BE2C (cell line): ENCODE measurements around the gene PLCH2.

Experiments
- DNase-seq: peaks from one replicate; pipeline ENCODE4 v3.0.0-alpha.2; 2020
- H3K27me3 ChIP-seq: fragments of 250-450 bp; sonication (Bioruptor Pico); 2 replicates; pipeline ENCODE4 v1.5.1; 2020; ENCODE audit warnings: mild to moderate bottlenecking
- H3K36me3 ChIP-seq: fragments of 250-450 bp; sonication (Bioruptor Pico); 2 replicates; pipeline ENCODE4 v1.5.1; 2020; ENCODE audit warnings: mild to moderate bottlenecking
- H3K4me1 ChIP-seq: fragments of 250-450 bp; sonication (Bioruptor Pico); 2 replicates; pipeline ENCODE4 v1.5.1; 2020
- H3K4me3 ChIP-seq: 2 replicates; pipeline ENCODE4 v1.5.1; 2011; ENCODE audit warnings: low read depth, low read length
- H3K9me3 ChIP-seq: fragments of 250-450 bp; sonication (Bioruptor Pico); 2 replicates; pipeline ENCODE4 v1.5.1; 2020
- TF ChIP-seq, protein P1 (sequence below): IDR thresholded peaks from 2 replicates; pipeline ENCODE4 v1.5.1; 2012; ENCODE audit warnings: mild to moderate bottlenecking, low read depth, low read length

PLCH2 gene

GRCh38 chr1:2528016-2528415 is 51.9 kb downstream of the PLCH2 start:
- Histone ChIP-seq H3K4me3 (no peak overlapping the region), H3K4me1 (peaks cover 13% of the 10 kb centered on the region; the same call in 1 of the 2 replicates), H3K27me3 (no peaks in the 10 kb centered on the region), H3K9me3 (no peaks in the 10 kb centered on the region), H3K36me3 (no peaks in the 10 kb centered on the region)
- peak; percentile 55 for DNase-seq
- TF ChIP-seq, protein P1, sequence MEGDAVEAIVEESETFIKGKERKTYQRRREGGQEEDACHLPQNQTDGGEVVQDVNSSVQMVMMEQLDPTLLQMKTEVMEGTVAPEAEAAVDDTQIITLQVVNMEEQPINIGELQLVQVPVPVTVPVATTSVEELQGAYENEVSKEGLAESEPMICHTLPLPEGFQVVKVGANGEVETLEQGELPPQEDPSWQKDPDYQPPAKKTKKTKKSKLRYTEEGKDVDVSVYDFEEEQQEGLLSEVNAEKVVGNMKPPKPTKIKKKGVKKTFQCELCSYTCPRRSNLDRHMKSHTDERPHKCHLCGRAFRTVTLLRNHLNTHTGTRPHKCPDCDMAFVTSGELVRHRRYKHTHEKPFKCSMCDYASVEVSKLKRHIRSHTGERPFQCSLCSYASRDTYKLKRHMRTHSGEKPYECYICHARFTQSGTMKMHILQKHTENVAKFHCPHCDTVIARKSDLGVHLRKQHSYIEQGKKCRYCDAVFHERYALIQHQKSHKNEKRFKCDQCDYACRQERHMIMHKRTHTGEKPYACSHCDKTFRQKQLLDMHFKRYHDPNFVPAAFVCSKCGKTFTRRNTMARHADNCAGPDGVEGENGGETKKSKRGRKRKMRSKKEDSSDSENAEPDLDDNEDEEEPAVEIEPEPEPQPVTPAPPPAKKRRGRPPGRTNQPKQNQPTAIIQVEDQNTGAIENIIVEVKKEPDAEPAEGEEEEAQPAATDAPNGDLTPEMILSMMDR, result no peak

- no peak for DNase-seq
- H3K4me3 ChIP-seq, result no peak overlapping the region
- no peaks in the 10 kb centered on the region for H3K36me3 ChIP-seq
- no peaks in the 10 kb centered on the region for H3K27me3 ChIP-seq
- H3K9me3 ChIP-seq, result no peaks in the 10 kb centered on the region
- TF ChIP-seq, protein P1, result no peak
- peaks cover 13% of the 10 kb centered on the region; the same call in 1 of the 2 replicates for H3K4me1 ChIP-seq
Measured at GRCh38 chr1:2528611-2528965, 52.5 kb downstream of the PLCH2 start.

GRCh38 chr1:2528966-2529783 is 53.1 kb downstream of the PLCH2 start:
- DNase-seq, result no peak
- TF ChIP-seq, protein P1, result no peak
- no peaks in the 10 kb centered on the region for H3K36me3 ChIP-seq
- H3K9me3 ChIP-seq, result no peaks in the 10 kb centered on the region
- H3K4me3 ChIP-seq, result no peak overlapping the region
- no peaks in the 10 kb centered on the region for H3K27me3 ChIP-seq
- H3K4me1 ChIP-seq, result peaks cover 13% of the 10 kb centered on the region; the same call in 1 of the 2 replicates

DNA sequence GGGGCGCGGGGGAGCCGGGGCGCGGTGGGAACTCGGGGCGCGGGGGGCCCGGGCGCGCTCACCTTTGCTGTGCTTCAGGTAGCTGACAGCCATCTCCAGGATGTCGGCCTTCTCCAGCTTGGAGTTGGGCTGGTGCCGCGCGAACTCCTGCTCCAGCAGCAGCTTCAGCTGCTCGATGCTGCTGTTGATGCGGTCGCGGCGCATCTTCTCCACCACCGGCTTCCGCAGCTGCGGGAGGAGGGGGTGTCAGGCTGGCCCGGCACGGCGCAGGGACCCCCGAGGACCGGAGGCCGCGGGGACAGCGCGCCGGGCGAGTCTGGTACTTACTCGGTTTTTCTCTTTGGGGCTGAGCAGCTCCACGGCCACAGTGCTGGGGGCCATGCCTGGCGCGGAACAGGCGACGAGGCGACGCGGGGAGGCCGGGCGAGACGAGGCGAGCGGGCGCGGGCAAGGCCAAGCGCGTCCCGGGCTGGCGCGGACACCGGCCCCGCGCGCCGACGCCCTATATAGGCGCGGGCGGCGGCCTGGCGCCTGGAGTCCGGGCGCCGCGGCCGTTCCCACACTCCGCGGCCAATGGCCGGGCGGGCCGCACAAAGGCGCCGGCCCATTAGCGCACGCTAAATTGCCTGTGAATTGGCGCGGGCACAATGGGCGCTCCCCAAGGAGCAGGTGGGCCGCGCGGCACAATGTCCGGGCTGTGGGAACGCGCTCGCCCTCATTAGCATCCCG is 53.9 kb downstream of the PLCH2 start, which contains the start of gene HES5:
TSS of gene HES5 (minus strand) at position 480 of the 729 bp plus-strand sequence. CDS start at position 381, 99 bp downstream.
- Histone ChIP-seq H3K27me3 (no peaks in the 10 kb centered on the region), H3K4me1 (peaks cover 13% of the 10 kb centered on the region; the same call in 1 of the 2 replicates), H3K4me3 (no peak within 1 kb of the TSS), H3K36me3 (no peaks in the 10 kb centered on the region), H3K9me3 (no peaks in the 10 kb centered on the region)
- DNase-seq, result no peak
- TF ChIP-seq, protein P1, result no peak

DNA sequence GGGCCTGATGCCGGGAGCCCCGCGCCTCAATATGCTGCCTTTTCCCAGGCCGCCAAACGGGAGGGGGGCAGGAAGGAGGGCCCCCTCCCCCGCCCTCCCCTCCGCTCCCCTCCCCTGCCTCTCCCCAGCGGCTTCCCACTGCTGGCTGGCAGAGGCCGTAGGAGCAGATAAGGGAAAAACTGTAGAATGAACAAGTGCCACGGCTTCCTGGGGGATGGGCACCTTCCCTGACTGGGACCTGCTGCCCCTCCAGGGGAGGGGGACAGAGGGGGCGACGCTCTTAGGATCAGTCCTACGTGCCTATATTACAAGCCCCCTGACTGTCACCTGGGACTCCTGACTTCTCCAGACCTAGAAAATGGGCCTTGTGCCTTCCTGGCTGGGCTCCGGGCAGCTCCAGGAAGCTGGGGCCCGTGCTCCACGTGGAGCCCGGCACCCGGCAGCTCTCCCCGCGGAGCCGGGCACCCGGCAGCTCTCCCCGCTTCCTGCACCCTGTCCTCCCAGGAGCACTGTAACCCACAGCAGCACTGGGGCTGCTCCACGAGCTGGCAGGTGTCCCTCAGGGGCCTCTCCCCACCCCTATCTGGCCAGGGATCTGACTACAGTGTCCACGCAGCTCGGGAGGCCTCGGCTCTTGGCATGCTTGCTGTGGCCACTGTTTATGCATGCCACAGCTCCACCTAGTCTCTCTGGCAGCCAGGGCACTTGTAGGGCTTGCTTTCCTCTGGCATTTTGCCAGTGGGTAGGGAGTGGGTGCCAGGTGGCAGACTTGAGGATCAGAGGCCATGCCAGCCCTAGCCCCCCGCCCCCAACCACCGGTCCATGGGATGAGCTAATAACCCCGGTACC is 54.6 kb downstream of the PLCH2 start:
- TF ChIP-seq, protein P1, result no peak
- Histone ChIP-seq H3K4me1 (peaks cover 13% of the 10 kb centered on the region; the same call in 1 of the 2 replicates), H3K9me3 (no peaks in the 10 kb centered on the region), H3K4me3 (no peak overlapping the region), H3K27me3 (no peaks in the 10 kb centered on the region), H3K36me3 (no peaks in the 10 kb centered on the region)
- no peak for DNase-seq
